CD4-positive, alpha-beta memory T cell (primary cell): ENCODE data around the gene P3H3. TPM values are rescaled to one million over a fixed set of nuclear protein-coding genes. Genes with fewer than 3 reads are reported as not detected.
"Not testable (repeated sequence)": the region's sequence is repeated elsewhere in the genome, so short reads cannot be mapped to it uniquely, and the experiment has no call there.

ENCODE experiments used
- CTCF ChIA-PET: fragments of 350-600 bp; sonication (Branson Sonifier 250); formaldehyde crosslinking; loops from one replicate; lab custom pipeline; 2021; ENCODE audit warnings: inconsistent platforms; ENCODE audit not compliant: partially characterized antibody; lab: Charles Lee
- POLR2A ChIA-PET: fragments of 350-600 bp; sonication (Branson Sonifier 250); formaldehyde crosslinking; loops from one replicate; lab custom pipeline; 2021; ENCODE audit not compliant: partially characterized antibody; lab: Charles Lee
- DNase-seq, 5 donors: peaks; one replicate each; pipeline versions ENCODE4 v3.0.0 to v3.0.0-alpha.2; 2020 to 2022; ENCODE audit warnings: mixed read lengths in 1 of 5
- H3K27ac ChIP-seq: one replicate; pipeline ENCODE4 v1.7.0; 2013; ENCODE audit warnings: low read depth, low read length
- H3K27me3 ChIP-seq: 2 replicates; pipeline ENCODE4 v1.7.0; 2013; ENCODE audit warnings: mild to moderate bottlenecking, low read length, moderate library complexity; ENCODE audit not compliant: insufficient read depth
- H3K36me3 ChIP-seq: 2 replicates; pipeline ENCODE4 v1.7.0; 2013; ENCODE audit warnings: mild to moderate bottlenecking, low read length, moderate library complexity; ENCODE audit not compliant: insufficient read depth
- H3K4me1 ChIP-seq: 2 replicates; pipeline ENCODE4 v1.7.0; 2013; ENCODE audit warnings: mild to moderate bottlenecking, low read length, moderate library complexity; ENCODE audit not compliant: insufficient read depth
- H3K4me3 ChIP-seq, 2 donors: one replicate each; pipeline ENCODE4 v1.7.0; 2013; ENCODE audit warnings: low read length in 2 of 2, mild to moderate bottlenecking in 1 of 2
- H3K9me3 ChIP-seq, 2 donors: one replicate each; pipeline ENCODE4 v1.7.0; 2013; ENCODE audit warnings: low read length in 2 of 2, control low read depth in 1 of 2; ENCODE audit not compliant: control insufficient read depth in 1 of 2
- H3K27ac Mint-ChIP-seq, 7 donors: one replicate each; pipeline ENCODE4 v1.8.0; 2020 to 2021; ENCODE audit warnings: mixed read lengths in 7 of 7, mild to moderate bottlenecking in 6 of 7, inconsistent platforms in 3 of 7, moderate library complexity in 3 of 7
- H3K27me3 Mint-ChIP-seq, 2 donors: one replicate each; pipeline ENCODE4 v1.8.0; 2020 to 2021; ENCODE audit warnings: mixed read lengths in 2 of 2
- H3K36me3 Mint-ChIP-seq, 2 donors: one replicate each; pipeline ENCODE4 v1.8.0; 2020 to 2021; ENCODE audit warnings: mixed read lengths in 2 of 2, inconsistent platforms in 1 of 2, mild to moderate bottlenecking in 1 of 2
- H3K4me1 Mint-ChIP-seq, 4 donors: one replicate each; pipeline ENCODE4 v1.8.0; 2020 to 2021; ENCODE audit warnings: mixed read lengths in 4 of 4, mild to moderate bottlenecking in 1 of 4
- H3K4me3 Mint-ChIP-seq, 8 donors: one replicate each; pipeline ENCODE4 v1.8.0; 2020 to 2021; ENCODE audit warnings: mixed read lengths in 8 of 8, mild to moderate bottlenecking in 7 of 8, moderate library complexity in 6 of 8, inconsistent platforms in 3 of 8
- H3K9me3 Mint-ChIP-seq, 8 donors: one replicate each; pipeline ENCODE4 v1.8.0; 2020 to 2021; ENCODE audit warnings: mixed read lengths in 8 of 8, mild to moderate bottlenecking in 5 of 8, inconsistent platforms in 3 of 8, moderate library complexity in 1 of 8
- intact Hi-C: fragments of 100-400 bp; cut with micrococcal nuclease; formaldehyde crosslinking; loops from one replicate; pipeline ENCODE4 v1.15.1; 2023
- polyA plus RNA-seq, 2 donors: library from polyadenylated mRNA; unstranded; fragments of 300-500 nt; fragmentation: Illumina TruSeq; gene quantifications; one replicate each; pipeline ENCODE4 v1.2.3, GENCODE V29; 2021
- total RNA-seq, 2 experiments: library from RNA; stranded (reverse); gene quantifications; one replicate each; pipeline ENCODE4 v1.2.3, GENCODE V29; 2021

The P3H3 gene
- total and polyA plus RNA-seq, 4 experiments from 2014 or later = 0.72 to 11.8 (median 6.2) TPM

GRCh38 chr12:6860116-6860515 is 31.9 kb downstream of the P3H3 start:
- H3K27me3 ChIP-seq = no peaks in the 10 kb centered on the region
- peaks cover 80% of the 10 kb centered on the region for H3K36me3 ChIP-seq
- H3K4me1 ChIP-seq = peaks cover 1% of the 10 kb centered on the region
- POLR2A ChIA-PET = interaction anchor here (1.0 to 1.1 kb wide), 2 partner anchors 9 to 12 kb away, joined by 3 to 4 read pairs; partner anchors contain the start of gene CDCA3
- peak in 1 of 5 donors; percentile 9 for DNase-seq
- intact Hi-C loops = no loop called here
- Mint-ChIP-seq H3K27me3 (no peaks in the 10 kb centered on the region), H3K36me3 (peaks cover 63 to 71% of the 10 kb centered on the region in 2 donors), H3K9me3 (no peaks in the 10 kb centered on the region), H3K4me3 (no peak overlapping the region), H3K4me1 (peaks cover 0 to 6% (median 2%) of the 10 kb centered on the region in 4 donors), H3K27ac (peak overlapping the region in 1 of 7 donors; percentile 42)
- no peak overlapping the region for H3K27ac ChIP-seq
- CTCF ChIA-PET = interaction anchor here (1.3 to 2.5 kb wide), 3 partner anchors 9 to 31 kb away, joined by 5 to 17 read pairs (median 8); partner anchors contain the start of gene SPSB2
- H3K4me3 ChIP-seq = no peak overlapping the region
- H3K9me3 ChIP-seq = no peaks in the 10 kb centered on the region

GRCh38 chr12:6860942-6861341 is 32.7 kb downstream of the P3H3 start:
- Mint-ChIP-seq H3K36me3 (peaks cover 60 to 74% of the 10 kb centered on the region in 2 donors), H3K27ac (peak overlapping the region in 1 of 7 donors; percentile 23), H3K4me3 (no peak overlapping the region), H3K4me1 (peaks cover 0 to 6% (median under 1%) of the 10 kb centered on the region in 4 donors), H3K27me3 (no peaks in the 10 kb centered on the region), H3K9me3 (no peaks in the 10 kb centered on the region)
- Histone ChIP-seq H3K27me3 (no peaks in the 10 kb centered on the region), H3K9me3 (no peaks in the 10 kb centered on the region), H3K27ac (no peak overlapping the region), H3K4me1 (no peaks in the 10 kb centered on the region), H3K4me3 (no peak overlapping the region), H3K36me3 (peaks cover 71% of the 10 kb centered on the region)
- DNase-seq = no peak
- CTCF ChIA-PET = interaction anchor here (1.7 to 2.5 kb wide), 2 partner anchors 9 to 11 kb away, joined by 8 to 17 read pairs; partner anchors contain the start of gene SPSB2
- POLR2A ChIA-PET = interaction anchor here (1.0 to 1.4 kb wide), 2 partner anchors 12 to 25 kb away, joined by 3 to 5 read pairs; partner anchors contain the start of gene SPSB2
- intact Hi-C loops = no loop called here

- Mint-ChIP-seq H3K27me3 (no peaks in the 10 kb centered on the region), H3K4me1 (peaks cover under 1 to 6% (median under 1%) of the 10 kb centered on the region in 4 donors), H3K9me3 (no peaks in the 10 kb centered on the region), H3K4me3 (no peak overlapping the region), H3K27ac (no peak overlapping the region), H3K36me3 (peaks cover 59 to 74% of the 10 kb centered on the region in 2 donors)
- intact Hi-C loops = no loop called here
- ChIA-PET POLR2A (interaction anchor here (1.0 to 1.4 kb wide), 2 partner anchors 11 to 26 kb away, joined by 3 to 5 read pairs; partner anchors contain the start of gene SPSB2), CTCF (interaction anchor here (1.1 to 2.5 kb wide), 2 partner anchors 9 to 11 kb away, joined by 4 to 17 read pairs; partner anchors contain the start of gene SPSB2)
- Histone ChIP-seq H3K4me1 (peaks cover 1% of the 10 kb centered on the region), H3K36me3 (peaks cover 67% of the 10 kb centered on the region), H3K27ac (no peak overlapping the region), H3K4me3 (no peak overlapping the region), H3K27me3 (no peaks in the 10 kb centered on the region), H3K9me3 (no peaks in the 10 kb centered on the region)
- DNase-seq = no peak
Observed at GRCh38 chr12:6861391-6861790, 33.2 kb downstream of the P3H3 start.

GRCh38 chr12:6863033-6863432 is 34.8 kb downstream of the P3H3 start:
- H3K27ac Mint-ChIP-seq = peak overlapping the region in 1 of 7 donors; percentile 47
- no peak for DNase-seq
- no peaks in the 10 kb centered on the region for H3K9me3 Mint-ChIP-seq
- H3K27me3 ChIP-seq = no peaks in the 10 kb centered on the region
- peaks cover 46 to 68% of the 10 kb centered on the region in 2 donors for H3K36me3 Mint-ChIP-seq
- peaks cover 50% of the 10 kb centered on the region for H3K36me3 ChIP-seq
- H3K27ac ChIP-seq = no peak overlapping the region
- no peaks in the 10 kb centered on the region for H3K27me3 Mint-ChIP-seq
- intact Hi-C loops = no loop called here
- POLR2A ChIA-PET = interaction anchor here (0.9 to 1.0 kb wide), 2 partner anchors 28 to 85 kb away, joined by 3 read pairs; no protein-coding TSS in a partner anchor
- H3K4me1 Mint-ChIP-seq = peaks cover 3 to 12% (median 6%) of the 10 kb centered on the region in 4 donors
- no peak overlapping the region for H3K4me3 ChIP-seq
- H3K4me3 Mint-ChIP-seq = no peak overlapping the region
- CTCF ChIA-PET = interaction anchor here (1.0 to 1.1 kb wide), 3 partner anchors 9 to 28 kb away, joined by 3 read pairs; no protein-coding TSS in a partner anchor
- peaks cover 8% of the 10 kb centered on the region for H3K4me1 ChIP-seq
- no peaks in the 10 kb centered on the region for H3K9me3 ChIP-seq

- no peak for DNase-seq
- Mint-ChIP-seq H3K4me3 (no peak overlapping the region), H3K27ac (peak overlapping the region in 2 of 7 donors; percentile 27 to 53), H3K27me3 (no peaks in the 10 kb centered on the region), H3K9me3 (no peaks in the 10 kb centered on the region), H3K4me1 (peaks cover 9 to 20% (median 13%) of the 10 kb centered on the region in 4 donors), H3K36me3 (peaks cover 43 to 72% of the 10 kb centered on the region in 2 donors)
- intact Hi-C loops = no loop called here
- Histone ChIP-seq H3K4me3 (no peak overlapping the region), H3K9me3 (no peaks in the 10 kb centered on the region), H3K27ac (no peak overlapping the region), H3K36me3 (peaks cover 43% of the 10 kb centered on the region), H3K27me3 (no peaks in the 10 kb centered on the region), H3K4me1 (peaks cover 15% of the 10 kb centered on the region)
- ChIA-PET POLR2A (interaction anchor here (0.9 to 11.0 kb wide), 4 partner anchors 9 to 84 kb away, joined by 3 to 270 read pairs (median 6); partner anchors contain the start of genes C12orf57, CDCA3, RNU7-1 and SPSB2), CTCF (interaction anchor here (1.0 to 1.2 kb wide), 4 partner anchors 8 to 28 kb away, joined by 3 read pairs; partner anchors contain the start of gene SPSB2)
Observed at GRCh38 chr12:6863586-6864321, 35.5 kb downstream of the P3H3 start.

- intact Hi-C loops = not testable (repeated sequence)
Observed at GRCh38 chr12:6865307-6865706, 37.1 kb downstream of the P3H3 start.

More at GRCh38 chr12:6865307-6865706, 37.1 kb downstream of the P3H3 start:
- peaks cover 37 to 74% of the 10 kb centered on the region in 2 donors for H3K36me3 Mint-ChIP-seq
- ChIA-PET POLR2A (interaction anchor here (1.0 to 11.0 kb wide), 3 partner anchors 11 to 79 kb away, joined by 3 to 270 read pairs (median 8); partner anchors contain the start of genes C12orf57, CDCA3, RNU7-1 and USP5), CTCF (interaction anchor here (1.1 to 1.5 kb wide), 4 partner anchors 10 to 242 kb away, joined by 3 to 7 read pairs (median 5); partner anchors contain the start of gene CDCA3)
- H3K27ac Mint-ChIP-seq = peak overlapping the region in 6 of 7 donors; percentile 17 to 83 (median 58)
- not testable (repeated sequence) for H3K9me3 ChIP-seq, H3K9me3 Mint-ChIP-seq, H3K4me3 ChIP-seq, H3K27me3 ChIP-seq, H3K27ac ChIP-seq, H3K27me3 Mint-ChIP-seq, DNase-seq
- peaks cover 39% of the 10 kb centered on the region for H3K36me3 ChIP-seq
- H3K4me3 Mint-ChIP-seq = peak overlapping the region in 5 of 8 donors; percentile 6 to 95 (median 52)
- peaks cover 31% of the 10 kb centered on the region for H3K4me1 ChIP-seq
- peaks cover 20 to 35% (median 28%) of the 10 kb centered on the region in 4 donors for H3K4me1 Mint-ChIP-seq
